ENCODE data around the gene LARGE1.

Gene LARGE1

DNA sequence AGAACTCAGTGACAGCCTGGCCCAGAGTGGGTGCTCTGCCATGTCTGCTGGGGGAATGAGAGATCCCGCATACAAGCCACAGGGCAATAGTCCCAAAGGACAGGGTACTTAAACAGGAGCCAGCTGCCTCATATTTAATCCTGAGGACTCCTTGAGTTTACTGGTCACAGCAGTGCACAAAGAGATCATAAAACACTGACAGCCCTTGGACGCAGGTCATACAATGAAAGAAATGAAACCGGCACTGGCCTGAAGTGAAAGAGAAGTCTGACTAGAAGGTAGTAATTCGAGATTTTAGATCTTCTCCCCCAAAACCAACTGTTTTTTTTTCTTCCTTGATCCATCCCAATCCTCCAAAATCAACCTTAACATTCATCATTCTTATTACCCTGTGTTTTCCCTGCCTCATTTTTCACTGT, 562.3 kb downstream of the LARGE1 start:
- Histone ChIP-seq H3K79me2 (ENCODE audit: insufficient read depth, low read length) (no peaks in the 10 kb centered on the region), H3K27ac (ENCODE audit: low read depth, low read length) (no peak overlapping the region), H3K9me3 (ENCODE audit: insufficient read depth, low read length) (no peaks in the 10 kb centered on the region), H2AFZ (ENCODE audit: low read depth, low read length, severe bottlenecking) (no peak overlapping the region), H3K9ac (ENCODE audit: low read length) (no peak overlapping the region), H3K4me3 (ENCODE audit: insufficient read depth, low read length, poor library complexity, severe bottlenecking) (no peak overlapping the region), H4K20me1 (ENCODE audit: low read depth, low read length) (no peaks in the 10 kb centered on the region), H3F3A (ENCODE audit: insufficient read depth) (no peaks in the 10 kb centered on the region), H3K9me2 (replicated peaks; ENCODE audit: insufficient read depth, low read length) (no peaks in the 10 kb centered on the region), H3K4me2 (ENCODE audit: low read depth, low read length, poor library complexity, severe bottlenecking) (no peak overlapping the region), H3K36me3 (ENCODE audit: low read length) (no peaks in the 10 kb centered on the region), H3K27me3 (ENCODE audit: low read length) (no peaks in the 10 kb centered on the region)
- TF ChIP-seq, protein P1, sequence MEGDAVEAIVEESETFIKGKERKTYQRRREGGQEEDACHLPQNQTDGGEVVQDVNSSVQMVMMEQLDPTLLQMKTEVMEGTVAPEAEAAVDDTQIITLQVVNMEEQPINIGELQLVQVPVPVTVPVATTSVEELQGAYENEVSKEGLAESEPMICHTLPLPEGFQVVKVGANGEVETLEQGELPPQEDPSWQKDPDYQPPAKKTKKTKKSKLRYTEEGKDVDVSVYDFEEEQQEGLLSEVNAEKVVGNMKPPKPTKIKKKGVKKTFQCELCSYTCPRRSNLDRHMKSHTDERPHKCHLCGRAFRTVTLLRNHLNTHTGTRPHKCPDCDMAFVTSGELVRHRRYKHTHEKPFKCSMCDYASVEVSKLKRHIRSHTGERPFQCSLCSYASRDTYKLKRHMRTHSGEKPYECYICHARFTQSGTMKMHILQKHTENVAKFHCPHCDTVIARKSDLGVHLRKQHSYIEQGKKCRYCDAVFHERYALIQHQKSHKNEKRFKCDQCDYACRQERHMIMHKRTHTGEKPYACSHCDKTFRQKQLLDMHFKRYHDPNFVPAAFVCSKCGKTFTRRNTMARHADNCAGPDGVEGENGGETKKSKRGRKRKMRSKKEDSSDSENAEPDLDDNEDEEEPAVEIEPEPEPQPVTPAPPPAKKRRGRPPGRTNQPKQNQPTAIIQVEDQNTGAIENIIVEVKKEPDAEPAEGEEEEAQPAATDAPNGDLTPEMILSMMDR (IDR thresholded peaks at IDR 0.05; ENCODE audit: insufficient read depth, low read length, poor library complexity, severe bottlenecking) = no peak
- TF ChIP-seq EZH2phosphoT487 (conservative IDR thresholded peaks at IDR 0.05; ENCODE audit: low read length) = no peak

DNA sequence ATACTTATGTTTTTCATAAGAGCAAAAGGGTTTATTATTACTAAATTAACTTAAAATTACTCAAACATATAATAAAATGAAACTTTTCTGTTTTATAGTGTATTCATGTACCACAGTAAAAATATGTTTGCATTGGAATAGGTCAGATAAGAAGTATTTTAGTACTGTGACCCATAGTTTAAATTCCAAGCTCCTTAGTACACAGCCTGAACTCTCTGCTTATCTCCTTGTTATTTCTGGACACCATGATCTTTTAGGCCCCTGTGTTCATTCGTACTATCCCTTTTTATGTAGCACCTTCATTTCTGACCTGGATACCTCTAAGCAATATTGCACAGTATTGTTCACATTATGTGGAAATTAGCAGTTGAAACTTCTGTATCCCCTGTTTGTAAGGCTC, 565.3 kb downstream of the LARGE1 start:
- no peak overlapping the region for H3K9ac ChIP-seq (ENCODE audit: low read length)
- H3K79me2 ChIP-seq (ENCODE audit: insufficient read depth, low read length) = no peaks in the 10 kb centered on the region
- H2AFZ ChIP-seq (ENCODE audit: low read depth, low read length, severe bottlenecking) = no peak overlapping the region
- H3K9me2 ChIP-seq (replicated peaks; ENCODE audit: insufficient read depth, low read length) = no peaks in the 10 kb centered on the region
- no peaks in the 10 kb centered on the region for H3F3A ChIP-seq (ENCODE audit: insufficient read depth)
- H3K9me3 ChIP-seq (ENCODE audit: insufficient read depth, low read length) = no peaks in the 10 kb centered on the region
- H3K27me3 ChIP-seq (ENCODE audit: low read length) = no peaks in the 10 kb centered on the region
- no peak for TF ChIP-seq EZH2phosphoT487 (conservative IDR thresholded peaks at IDR 0.05; ENCODE audit: low read length)
- TF ChIP-seq, protein P1 (IDR thresholded peaks at IDR 0.05; ENCODE audit: insufficient read depth, low read length, poor library complexity, severe bottlenecking) = no peak
- no peak overlapping the region for H3K4me3 ChIP-seq (ENCODE audit: insufficient read depth, low read length, poor library complexity, severe bottlenecking)
- no peaks in the 10 kb centered on the region for H3K36me3 ChIP-seq (ENCODE audit: low read length)
- no peak overlapping the region for H3K4me2 ChIP-seq (ENCODE audit: low read depth, low read length, poor library complexity, severe bottlenecking)
- H4K20me1 ChIP-seq (ENCODE audit: low read depth, low read length) = no peaks in the 10 kb centered on the region
- no peak overlapping the region for H3K27ac ChIP-seq (ENCODE audit: low read depth, low read length)

GRCh38 chr22:33353502-33353901, 566.8 kb downstream of the LARGE1 start:
- no peak overlapping the region for H2AFZ ChIP-seq (ENCODE audit: low read depth, low read length, severe bottlenecking)
- no peaks in the 10 kb centered on the region for H3K79me2 ChIP-seq (ENCODE audit: insufficient read depth, low read length)
- H3K9me3 ChIP-seq (ENCODE audit: insufficient read depth, low read length) = peaks cover 5% of the 10 kb centered on the region; the same call in 1 of the 2 replicates
- TF ChIP-seq, protein P1 (IDR thresholded peaks at IDR 0.05; ENCODE audit: insufficient read depth, low read length, poor library complexity, severe bottlenecking) = no peak
- no peak for TF ChIP-seq EZH2phosphoT487 (conservative IDR thresholded peaks at IDR 0.05; ENCODE audit: low read length)
- H3K9me2 ChIP-seq (replicated peaks; ENCODE audit: insufficient read depth, low read length) = no peaks in the 10 kb centered on the region
- H3F3A ChIP-seq (ENCODE audit: insufficient read depth) = no peaks in the 10 kb centered on the region
- H3K36me3 ChIP-seq (ENCODE audit: low read length) = no peaks in the 10 kb centered on the region
- H4K20me1 ChIP-seq (ENCODE audit: low read depth, low read length) = no peaks in the 10 kb centered on the region
- no peak overlapping the region for H3K27ac ChIP-seq (ENCODE audit: low read depth, low read length)
- H3K4me2 ChIP-seq (ENCODE audit: low read depth, low read length, poor library complexity, severe bottlenecking) = no peak overlapping the region
- no peaks in the 10 kb centered on the region for H3K27me3 ChIP-seq (ENCODE audit: low read length)
- H3K9ac ChIP-seq (ENCODE audit: low read length) = no peak overlapping the region
- no peak overlapping the region for H3K4me3 ChIP-seq (ENCODE audit: insufficient read depth, low read length, poor library complexity, severe bottlenecking)

Data from SU-DHL-6 (cell line).